ENCODE results near the gene RAB31. TPM values are rescaled to one million over a fixed set of nuclear protein-coding genes. Genes with fewer than 3 reads are reported as not detected.

Gene RAB31
- total RNA-seq, 4 donors from 2014 or later = 13.1 to 18.4 (median 16.9) TPM

DNA sequence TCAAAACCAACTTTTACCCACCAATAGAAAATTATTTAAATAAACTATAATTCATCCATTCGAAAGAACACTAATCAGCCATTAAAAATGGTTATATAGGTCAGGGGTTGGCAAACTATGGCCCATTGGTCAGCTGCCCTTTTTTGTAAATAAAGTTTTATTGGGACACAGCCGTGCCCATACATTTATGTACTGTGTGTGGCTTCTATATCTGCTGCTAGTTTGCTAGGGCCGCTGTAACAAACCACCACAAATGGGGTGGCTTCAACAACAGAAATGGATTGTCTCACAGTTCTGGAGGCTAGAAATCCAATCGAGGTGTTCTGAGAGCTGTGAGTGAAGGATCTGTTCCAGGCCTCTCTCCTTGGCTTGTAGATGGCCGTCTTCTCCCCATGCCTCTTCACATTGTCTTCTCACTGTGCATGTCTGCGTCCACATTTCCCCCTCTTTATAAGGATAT is 170.7 kb downstream of the RAB31 start:
- H3K4me1 ChIP-seq = peaks cover 0 to 5% (median 0%) of the 10 kb centered on the region in 4 donors
- H3K27me3 ChIP-seq = no peaks in the 10 kb centered on the region
- no peaks in the 10 kb centered on the region for H3K36me3 ChIP-seq
- TF ChIP-seq POLR2AphosphoS5 (IDR thresholded peaks at IDR 0.05) (no peak), POLR2A (IDR thresholded peaks at IDR 0.05) (no peak), EP300 (IDR thresholded peaks at IDR 0.05; ENCODE audit: low read depth) (no peak)
- TF ChIP-seq, protein P1, sequence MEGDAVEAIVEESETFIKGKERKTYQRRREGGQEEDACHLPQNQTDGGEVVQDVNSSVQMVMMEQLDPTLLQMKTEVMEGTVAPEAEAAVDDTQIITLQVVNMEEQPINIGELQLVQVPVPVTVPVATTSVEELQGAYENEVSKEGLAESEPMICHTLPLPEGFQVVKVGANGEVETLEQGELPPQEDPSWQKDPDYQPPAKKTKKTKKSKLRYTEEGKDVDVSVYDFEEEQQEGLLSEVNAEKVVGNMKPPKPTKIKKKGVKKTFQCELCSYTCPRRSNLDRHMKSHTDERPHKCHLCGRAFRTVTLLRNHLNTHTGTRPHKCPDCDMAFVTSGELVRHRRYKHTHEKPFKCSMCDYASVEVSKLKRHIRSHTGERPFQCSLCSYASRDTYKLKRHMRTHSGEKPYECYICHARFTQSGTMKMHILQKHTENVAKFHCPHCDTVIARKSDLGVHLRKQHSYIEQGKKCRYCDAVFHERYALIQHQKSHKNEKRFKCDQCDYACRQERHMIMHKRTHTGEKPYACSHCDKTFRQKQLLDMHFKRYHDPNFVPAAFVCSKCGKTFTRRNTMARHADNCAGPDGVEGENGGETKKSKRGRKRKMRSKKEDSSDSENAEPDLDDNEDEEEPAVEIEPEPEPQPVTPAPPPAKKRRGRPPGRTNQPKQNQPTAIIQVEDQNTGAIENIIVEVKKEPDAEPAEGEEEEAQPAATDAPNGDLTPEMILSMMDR (IDR thresholded peaks at IDR 0.05) = no peak
- no peak for DNase-seq
- H3K9me3 ChIP-seq = no peaks in the 10 kb centered on the region
- intact Hi-C loops (cut with DNase I; ENCODE audit: low total_unique reads) (no loop called here), in situ Hi-C loops (cut with MboI; ENCODE audit: low pct_ligation_motif_present in 1 of 4, low pct_unique_long_range_greater_than_20kb in 1 of 4, low sequenced_read_pairs in 3 of 4) (no loop called here)
- no peak overlapping the region for H3K4me3 ChIP-seq
- no peak overlapping the region for H3K27ac ChIP-seq
- WGBS, 2 donors (ENCODE audit: low coverage in 1 of 2) = 85 to 90% methylated on average over 6 of the region's 6 CpGs

GRCh38 chr18:9884090-9884489 is 176.0 kb downstream of the RAB31 start:
- no peaks in the 10 kb centered on the region for H3K36me3 ChIP-seq
- H3K27ac ChIP-seq = peak overlapping the region in 3 of 4 donors; percentile 5 to 35 (median 30)
- H3K4me3 ChIP-seq = no peak overlapping the region
- WGBS, 2 donors (ENCODE audit: low coverage in 1 of 2) = 84 to 86% methylated on average over 4 to 6 of the region's 6 CpGs
- in situ Hi-C loops (cut with MboI; ENCODE audit: low pct_ligation_motif_present in 1 of 4, low pct_unique_long_range_greater_than_20kb in 1 of 4, low sequenced_read_pairs in 3 of 4) (no loop called here), intact Hi-C loops (cut with DNase I; ENCODE audit: low total_unique reads) (no loop called here)
- no peaks in the 10 kb centered on the region for H3K4me1 ChIP-seq
- TF ChIP-seq POLR2A (IDR thresholded peaks at IDR 0.05) (no peak), EP300 (IDR thresholded peaks at IDR 0.05; ENCODE audit: low read depth) (no peak), POLR2AphosphoS5 (IDR thresholded peaks at IDR 0.05) (peak in 1 of 3 donors; percentile 38)
- TF ChIP-seq, protein P1 (IDR thresholded peaks at IDR 0.05) = no peak
- DNase-seq = no peak
- H3K27me3 ChIP-seq = no peaks in the 10 kb centered on the region
- no peaks in the 10 kb centered on the region for H3K9me3 ChIP-seq

- intact Hi-C loops (cut with DNase I; ENCODE audit: low total_unique reads) (no loop called here), in situ Hi-C loops (cut with MboI; ENCODE audit: low pct_ligation_motif_present in 1 of 4, low pct_unique_long_range_greater_than_20kb in 1 of 4, low sequenced_read_pairs in 3 of 4) (no loop called here)
- TF ChIP-seq POLR2A (IDR thresholded peaks at IDR 0.05) = no peak
- TF ChIP-seq POLR2AphosphoS5 (IDR thresholded peaks at IDR 0.05) = no peak
- TF ChIP-seq EP300 (IDR thresholded peaks at IDR 0.05; ENCODE audit: low read depth) = no peak
- TF ChIP-seq, protein P1 (IDR thresholded peaks at IDR 0.05) = no peak
- 85 to 92% methylated on average over 10 to 12 of the region's 12 CpGs for WGBS, 2 donors (ENCODE audit: low coverage in 1 of 2)
- Histone ChIP-seq H3K27me3 (no peaks in the 10 kb centered on the region), H3K4me1 (no peaks in the 10 kb centered on the region), H3K36me3 (no peaks in the 10 kb centered on the region), H3K9me3 (no peaks in the 10 kb centered on the region), H3K27ac (peak overlapping the region in 2 of 4 donors; percentile 17 to 35), H3K4me3 (no peak overlapping the region)
- no peak for DNase-seq
Observed at GRCh38 chr18:9884532-9885140, 176.5 kb downstream of the RAB31 start.

- in situ Hi-C loops (cut with MboI; ENCODE audit: low pct_ligation_motif_present in 1 of 4, low pct_unique_long_range_greater_than_20kb in 1 of 4, low sequenced_read_pairs in 3 of 4) = no loop called here
- 75 to 93% methylated on average over 3 to 8 of the region's 8 CpGs for WGBS, 2 donors (ENCODE audit: low coverage in 1 of 2)
- H3K27me3 ChIP-seq = no peaks in the 10 kb centered on the region
Observed at GRCh38 chr18:9885170-9886004, 177.3 kb downstream of the RAB31 start, which contains the start of gene TXNDC2. TSS of gene TXNDC2 (plus strand) at chr18:9885973. CDS start at chr18:9886681, 708 bp downstream.

More at GRCh38 chr18:9885170-9886004, 177.3 kb downstream of the RAB31 start, which contains the start of gene TXNDC2:
- Histone ChIP-seq H3K36me3 (no peaks in the 10 kb centered on the region), H3K4me3 (no peak within 1 kb of the TSS), H3K9me3 (no peaks in the 10 kb centered on the region), H3K4me1 (no peaks in the 10 kb centered on the region), H3K27ac (no peak within 1 kb of the TSS)
- TF ChIP-seq POLR2A (IDR thresholded peaks at IDR 0.05) = no peak
- TF ChIP-seq POLR2AphosphoS5 (IDR thresholded peaks at IDR 0.05) = no peak
- TF ChIP-seq EP300 (IDR thresholded peaks at IDR 0.05; ENCODE audit: low read depth) = no peak
- TF ChIP-seq, protein P1 (IDR thresholded peaks at IDR 0.05) = no peak
- DNase-seq = no peak
- intact Hi-C loops (cut with DNase I; ENCODE audit: low total_unique reads) = no loop called here
